Testis (tissue), 3 donors: Measurements from ENCODE around the gene MAP3K20. TPM values are rescaled to one million over a fixed set of nuclear protein-coding genes. Genes with fewer than 3 reads are reported as not detected.
"Not testable (repeated sequence)": the region's sequence is repeated elsewhere in the genome, so short reads cannot be mapped to it uniquely, and the experiment has no call there.

ENCODE experiments used
- DNase-seq: peaks from one replicate; pipeline ENCODE4 v3.0.0-alpha.2; 2019
- H3K27ac ChIP-seq, 2 donors: fragments of 200-600 bp; sonication (generic); one replicate each; pipeline ENCODE4 v1.5.1; 2019
- H3K27me3 ChIP-seq: fragments of 200-600 bp; sonication (generic); one replicate; pipeline ENCODE4 v1.5.1; 2019
- H3K36me3 ChIP-seq: fragments of 200-600 bp; sonication (generic); one replicate; pipeline ENCODE4 v1.5.1; 2017; ENCODE audit warnings: low read depth; ENCODE audit errors: missing control alignments
- H3K4me1 ChIP-seq: fragments of 200-600 bp; sonication (generic); one replicate; pipeline ENCODE4 v1.5.1; 2019
- H3K4me3 ChIP-seq, 2 donors: fragments of 200-600 bp; sonication (generic); one replicate each; pipeline ENCODE4 v1.5.1; 2017 to 2019
- H3K9me3 ChIP-seq: fragments of 200-600 bp; sonication (generic); one replicate; pipeline ENCODE4 v1.5.1; 2017
- CTCF ChIP-seq, 3 experiments: fragments of 450-650 bp in 2 of 3; fragments of 200-600 bp in 1 of 3; sonication (generic) in 1 of 3; IDR thresholded peaks; one replicate each; pipeline ENCODE4 v1.5.1; 2016 to 2019; ENCODE audit warnings: antibody characterized with exemption in 3 of 3, mild to moderate bottlenecking in 2 of 3, moderate library complexity in 1 of 3
- POLR2A ChIP-seq: fragments of 450-650 bp; IDR thresholded peaks from one replicate; pipeline ENCODE4 v1.6.1; 2017; ENCODE audit warnings: antibody characterized with exemption, mild to moderate bottlenecking, moderate library complexity
- WGBS, 2 donors: methylation state at CpG; one replicate each; pipeline ENCODE4 v1.1.5; 2018; 5-methylcytosine and 5-hydroxymethylcytosine counted together
- intact Hi-C: fragments of 100-400 bp; cut with DNase I; formaldehyde crosslinking; loops from one replicate; pipeline ENCODE4 v1.15.1; 2023; ENCODE audit warnings: low total_unique reads
- polyA plus RNA-seq: library from polyadenylated mRNA; stranded (reverse); fragments of 350-450 nt; fragmentation: Illumina TruSeq; extraction: RNeasy Lipid Tissue Mini Kit (QIAGEN cat#74804); gene quantifications from one replicate; pipeline ENCODE4 v1.2.3, GENCODE V29; 2014; ENCODE audit warnings: low read depth, low replicate concordance; ENCODE audit not compliant: insufficient read depth
- total RNA-seq, 2 donors: library from RNA; depleted of rRNA; stranded (reverse); fragments of >200 nt; gene quantifications; one replicate each; pipeline ENCODE4 v1.2.3, GENCODE V29; 2016

Gene MAP3K20
- total and polyA plus RNA-seq, 3 donors from 2014 or later = 20.7 to 30.8 (median 25.3) TPM

GRCh38 chr2:173171924-173172643 lies 96.4 kb downstream of the MAP3K20 start:
- Histone ChIP-seq H3K27me3 (no peaks in the 10 kb centered on the region), H3K36me3 (no peaks in the 10 kb centered on the region), H3K4me3 (no peak overlapping the region), H3K27ac (no peak overlapping the region), H3K9me3 (no peaks in the 10 kb centered on the region), H3K4me1 (peaks cover 3% of the 10 kb centered on the region)
- no peak for DNase-seq
- intact Hi-C loops = no loop called here
- TF ChIP-seq POLR2A = no peak
- TF ChIP-seq CTCF (IDR thresholded peaks at IDR 0.05) = no peak
- WGBS, 2 donors = 93 to 96% methylated on average over 1 of the region's 1 CpG

GRCh38 chr2:173174339-173174738 lies 98.7 kb downstream of the MAP3K20 start:
- 92 to 98% methylated on average over 3 of the region's 3 CpGs for WGBS, 2 donors
- H3K9me3 ChIP-seq, H3K27me3 ChIP-seq, H3K36me3 ChIP-seq, H3K27ac ChIP-seq, H3K4me1 ChIP-seq, H3K4me3 ChIP-seq, DNase-seq, intact Hi-C loops: not testable (repeated sequence)

GRCh38 chr2:173175222-173175621 lies 99.6 kb downstream of the MAP3K20 start:
- H3K9me3 ChIP-seq = no peaks in the 10 kb centered on the region
- intact Hi-C loops = no loop called here
- H3K27me3 ChIP-seq = no peaks in the 10 kb centered on the region
- peaks cover under 1% of the 10 kb centered on the region for H3K4me1 ChIP-seq
- no peaks in the 10 kb centered on the region for H3K36me3 ChIP-seq
- no peak overlapping the region for H3K4me3 ChIP-seq
- H3K27ac ChIP-seq = no peak overlapping the region
- DNase-seq = no peak
- 75 to 94% methylated on average over 3 of the region's 3 CpGs for WGBS, 2 donors
- TF ChIP-seq CTCF (IDR thresholded peaks at IDR 0.05) (no peak), POLR2A (no peak)

GRCh38 chr2:173181982-173182381 lies 106.3 kb downstream of the MAP3K20 start:
- Histone ChIP-seq H3K4me3 (no peak overlapping the region), H3K9me3 (no peaks in the 10 kb centered on the region), H3K27me3 (no peaks in the 10 kb centered on the region), H3K4me1 (no peaks in the 10 kb centered on the region), H3K27ac (no peak overlapping the region), H3K36me3 (no peaks in the 10 kb centered on the region)
- TF ChIP-seq CTCF (IDR thresholded peaks at IDR 0.05) (no peak), POLR2A (no peak)
- intact Hi-C loops = no loop called here
- WGBS, 2 donors = 77 to 94% methylated on average over 2 of the region's 2 CpGs
- no peak for DNase-seq

- TF ChIP-seq POLR2A = no peak
- TF ChIP-seq CTCF (IDR thresholded peaks at IDR 0.05) = no peak
- Histone ChIP-seq H3K36me3 (no peaks in the 10 kb centered on the region), H3K27ac (no peak overlapping the region), H3K4me1 (no peaks in the 10 kb centered on the region), H3K4me3 (no peak overlapping the region), H3K27me3 (no peaks in the 10 kb centered on the region), H3K9me3 (no peaks in the 10 kb centered on the region)
- 78 to 90% methylated on average over 11 of the region's 11 CpGs for WGBS, 2 donors
- intact Hi-C loops = no loop called here
- DNase-seq = no peak
These were observed 108.7 kb downstream of the MAP3K20 start for GRCh38 chr2:173184031-173185004.
